Mammary microvascular endothelial cell (primary cell): ENCODE results near the gene STX10. TPM values are rescaled to one million over a fixed set of nuclear protein-coding genes. Genes with fewer than 3 reads are reported as not detected.

ENCODE experiments used
- total RNA-seq: library from RNA; depleted of rRNA; stranded (reverse); fragments of >200 nt; gene quantifications from 2 replicates; pipeline ENCODE4 v1.2.3, GENCODE V29; 2015

The STX10 gene
- 69.8 and 88.1 TPM in 2 replicates for total RNA-seq

DNA sequence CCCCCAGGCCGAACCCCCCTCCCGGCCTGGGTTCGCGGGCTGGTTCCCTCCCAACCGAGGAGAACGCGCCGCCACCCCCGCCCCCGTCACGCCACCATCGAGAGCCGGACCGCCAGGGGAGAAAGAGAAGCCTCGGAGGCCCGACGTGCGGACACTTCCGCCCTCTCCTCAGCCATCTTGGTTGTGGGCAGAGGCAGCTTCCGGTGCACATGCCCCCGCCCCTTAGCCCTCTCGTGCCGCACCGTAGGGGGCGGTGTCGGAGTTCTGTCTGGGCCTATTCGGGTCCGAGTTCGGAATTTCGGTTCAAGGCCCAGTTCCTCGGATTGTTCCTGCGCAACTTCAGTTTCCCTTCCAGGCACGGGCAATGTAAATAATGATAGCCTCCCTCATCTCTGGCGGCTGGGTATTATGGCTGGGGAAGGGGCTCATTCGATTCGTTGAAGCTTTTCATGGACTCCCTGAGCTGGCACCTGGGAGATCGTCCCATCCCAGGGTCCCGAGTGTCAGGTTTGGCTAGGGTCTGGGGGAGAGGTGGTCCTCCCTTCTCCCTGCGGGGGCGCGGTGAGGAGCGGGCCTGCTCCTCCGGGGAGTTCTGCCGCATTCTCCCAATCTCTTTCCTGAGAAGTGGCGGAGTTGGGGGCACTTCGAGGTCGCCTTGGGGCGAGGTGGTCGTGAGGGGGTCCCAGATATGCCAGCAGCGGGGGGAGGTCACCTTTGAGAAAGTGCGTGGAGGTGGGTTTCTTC, at the start of gene STX10, which contains the start of gene IER2:
Gene STX10 (minus strand): TSS at position 189 of the 744 bp plus-strand sequence. CDS start 202 bp downstream, outside the sequence.
Gene IER2 (plus strand): TSS at position 225 of the 744 bp plus-strand sequence. CDS start 2,776 bp downstream, outside the sequence.

GRCh38 chr19:13117772-13118423, 32.3 kb downstream of the STX10 start, which contains the start of gene NACC1:
NACC1 (plus strand) TSS chr19:13118264; CDS start chr19:13135208, 16,944 bp downstream.

DNA sequence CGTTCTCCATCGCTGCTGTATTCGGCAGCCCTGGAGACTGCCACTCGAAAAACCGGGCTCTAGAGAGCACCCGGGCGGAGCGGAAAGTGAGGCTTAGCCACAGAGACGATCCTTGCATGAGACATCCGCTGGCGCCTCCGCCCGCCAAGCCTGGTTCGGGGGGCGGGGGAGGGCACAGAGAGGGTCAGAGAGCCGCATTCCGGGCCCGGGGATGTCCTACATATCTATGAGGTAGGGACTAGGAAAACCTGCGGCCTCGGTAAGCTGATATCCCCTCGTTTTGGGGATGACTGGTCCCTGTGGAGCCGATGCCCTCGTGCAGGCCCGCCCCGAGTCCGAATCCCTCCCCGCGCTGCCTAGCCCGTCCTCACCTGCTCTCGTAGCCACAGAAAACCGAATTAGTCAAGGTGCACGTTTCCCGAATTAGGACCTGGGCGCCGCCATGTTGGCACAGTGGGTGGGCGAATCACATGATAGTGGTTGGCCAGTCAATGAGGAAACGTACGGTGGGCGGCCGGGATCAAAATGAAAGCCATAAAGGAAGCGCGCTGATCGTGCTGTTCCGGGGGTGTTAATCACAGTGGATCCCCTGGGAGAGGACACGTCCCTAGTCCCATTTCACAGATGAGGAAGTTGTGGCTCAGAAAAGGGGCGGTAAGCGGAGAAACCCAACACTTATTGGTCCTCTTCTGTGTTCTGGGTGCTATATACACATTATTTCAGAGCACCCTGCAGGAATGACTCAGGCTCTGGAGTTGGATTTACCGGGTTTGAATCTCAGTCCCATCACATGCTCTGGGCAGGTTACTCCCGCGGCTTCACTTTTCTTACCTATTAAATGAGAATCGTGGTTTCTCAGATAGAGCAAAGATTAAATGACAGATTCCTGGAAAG, 33.6 kb downstream of the STX10 start, which contains the start of gene TRMT1:
Gene TRMT1 (minus strand): TSS at position 459 of the 894 bp plus-strand sequence. CDS start 341 bp downstream, at position 118.

DNA sequence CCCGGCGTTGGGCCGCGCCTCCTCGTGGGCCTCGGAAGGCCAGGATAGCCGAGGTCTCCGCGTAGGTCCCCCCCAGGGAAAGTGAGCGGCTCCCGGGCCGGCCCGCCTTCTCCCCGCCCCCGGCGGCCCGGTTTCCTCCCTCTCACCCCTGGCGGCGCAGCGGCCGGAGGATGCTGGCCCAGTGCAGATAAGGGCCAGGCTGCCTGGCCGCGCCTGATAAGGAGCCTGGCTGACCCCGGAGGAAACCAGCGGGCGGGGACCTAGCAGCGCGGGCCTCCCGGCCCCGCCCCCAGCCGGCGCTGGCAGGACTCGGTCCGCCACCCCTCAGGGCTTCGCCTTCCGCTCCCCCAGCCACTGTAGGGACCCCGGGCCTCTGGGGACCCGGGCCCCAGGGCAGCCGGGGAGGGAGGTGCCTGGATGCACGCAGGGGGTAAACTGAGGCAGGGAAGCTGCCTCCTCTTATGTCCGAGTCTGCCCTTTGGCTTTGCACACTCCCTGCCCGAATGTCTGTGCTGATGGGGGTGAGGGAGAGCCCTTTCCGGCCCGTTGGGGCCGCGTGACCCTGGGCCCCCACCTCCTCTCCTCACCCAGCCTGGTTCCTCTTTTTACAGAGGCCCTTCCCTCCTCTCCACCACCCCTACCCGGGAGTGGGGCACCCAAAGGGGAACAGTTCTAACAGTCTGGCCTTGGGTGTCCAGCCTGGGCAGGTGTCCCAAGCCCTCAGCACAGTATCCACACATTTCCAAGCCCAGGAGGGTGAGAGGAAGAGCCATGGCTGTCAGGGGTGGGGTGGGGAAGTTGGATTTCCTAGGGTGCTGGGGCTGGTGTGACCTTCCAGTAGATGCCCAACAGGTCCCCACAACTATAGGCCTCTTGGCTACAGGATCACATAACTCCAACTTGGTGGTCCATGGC, 47.3 kb downstream of the STX10 start, which contains the start of gene LYL1:
Gene LYL1 (minus strand): TSS at position 193 of the 915 bp plus-strand sequence. CDS start 1,687 bp downstream, outside the sequence.

Other genes with a start within 250 kb of the STX10 start
- gene SYCE2, start 231.1 kb downstream of the STX10 start, total RNA-seq, result 0.13 and 0.64 TPM in 2 replicates
- gene FARSA, start 216.7 kb downstream of the STX10 start, total RNA-seq, result 91.5 and 95.4 TPM in 2 replicates
- gene CALR, start 211.8 kb downstream of the STX10 start, total RNA-seq, result 1,347 and 1,380 TPM in 2 replicates
- 151 and 158 TPM in 2 replicates for gene RAD23A, start 204.5 kb downstream of the STX10 start, total RNA-seq
- gene GADD45GIP1, start 193.2 kb downstream of the STX10 start, total RNA-seq, result 70.1 and 88.1 TPM in 2 replicates
- 0.07 TPM in 1 of 2 replicates, not detected in the other for gene DAND5, start 180.8 kb downstream of the STX10 start, total RNA-seq
- 7.1 and 8.8 TPM in 2 replicates for gene NFIX, start 154.9 kb downstream of the STX10 start, total RNA-seq
- 125 and 131 TPM in 2 replicates for gene LYL1, start 47.5 kb downstream of the STX10 start, total RNA-seq
- 43.1 and 48.7 TPM in 2 replicates for gene TRMT1, start 33.6 kb downstream of the STX10 start, total RNA-seq
- gene NACC1, start 32.1 kb downstream of the STX10 start, total RNA-seq, result 65.8 and 74.4 TPM in 2 replicates
- 115 and 132 TPM in 2 replicates for gene IER2, start within 50 bp of the STX10 start, total RNA-seq